H1 (cell line): ENCODE measurements around the gene ADAM22. TPM values are rescaled to one million over a fixed set of nuclear protein-coding genes. Genes with fewer than 3 reads are reported as not detected.

Experiments used
- CTCF ChIA-PET: fragments of 300-600 bp; sonication (Branson Sonifier 250); formaldehyde crosslinking; loops from one replicate; lab custom pipeline; 2021; ENCODE audit not compliant: partially characterized antibody; lab: Charles Lee
- POLR2A ChIA-PET: fragments of 300-600 bp; sonication (Branson Sonifier 250); formaldehyde crosslinking; loops from one replicate; lab custom pipeline; 2021; ENCODE audit warnings: inconsistent platforms; ENCODE audit not compliant: partially characterized antibody; lab: Charles Lee
- DNase-seq, 2 experiments: peaks; one replicate each; pipeline versions ENCODE4 v3.0.0 to v3.0.0-alpha.2; 2010 to 2022; ENCODE audit warnings: low spot score in 2 of 2, low read depth in 1 of 2, mixed read lengths in 1 of 2
- FAIRE-seq: peaks from 2 replicates; lab custom pipeline; 2011; peaks lifted over from hg19 to GRCh38; lab: Jason Lieb, UNC
- H2AFZ ChIP-seq: 2 replicates; pipeline ENCODE4 v1.8.1; 2012; ENCODE audit warnings: low read length, inconsistent platforms
- H2AK5ac ChIP-seq: 2 replicates; pipeline ENCODE4 v1.6.1; 2013; ENCODE audit warnings: low read depth, low read length
- H2BK120ac ChIP-seq: replicated peaks from 2 replicates; pipeline ENCODE3; 2013; ENCODE audit warnings: low read depth, low read length, inconsistent platforms
- H2BK12ac ChIP-seq: 2 replicates; pipeline ENCODE4 v1.6.1; 2013; ENCODE audit warnings: low read depth, low read length
- H2BK15ac ChIP-seq: 2 replicates; pipeline ENCODE4 v1.6.1; 2013; ENCODE audit warnings: low read length
- H2BK20ac ChIP-seq: 2 replicates; pipeline ENCODE4 v1.6.1; 2013; ENCODE audit warnings: low read length
- H2BK5ac ChIP-seq: 2 replicates; pipeline ENCODE4 v1.6.1; 2013; ENCODE audit warnings: low read depth, low read length
- H3K14ac ChIP-seq: 2 replicates; pipeline ENCODE4 v1.6.1; 2013; ENCODE audit warnings: inconsistent platforms; ENCODE audit not compliant: insufficient read length
- H3K18ac ChIP-seq: 2 replicates; pipeline ENCODE4 v1.6.1; 2013; ENCODE audit warnings: low read length; ENCODE audit errors: extremely low read depth
- H3K23ac ChIP-seq: 2 replicates; pipeline ENCODE4 v1.6.1; 2013; ENCODE audit warnings: inconsistent platforms; ENCODE audit not compliant: insufficient read length
- H3K23me2 ChIP-seq: 2 replicates; pipeline ENCODE4 v1.6.1; 2013; ENCODE audit warnings: low read depth, low read length
- H3K27ac ChIP-seq: 2 replicates; pipeline ENCODE4 v1.6.1; 2011; ENCODE audit warnings: low read depth, low read length, inconsistent platforms
- H3K27me3 ChIP-seq, 4 experiments: replicated peaks in 1 of 4; 1 replicate in 1 of 4; 2 replicates in 3 of 4; pipeline versions ENCODE4 v1.6.1 to v1.8.1; 2011 to 2013; ENCODE audit warnings: low read length in 3 of 4, mild to moderate bottlenecking in 3 of 4, inconsistent platforms in 2 of 4, mixed read lengths in 2 of 4, moderate library complexity in 1 of 4; ENCODE audit not compliant: control insufficient read depth in 3 of 4, insufficient read depth in 3 of 4; ENCODE audit errors: extremely low read depth in 1 of 4
- H3K36me3 ChIP-seq, 4 experiments: 2 replicates each; pipeline versions ENCODE4 v1.6.1 to v1.8.1; 2011 to 2013; ENCODE audit warnings: mild to moderate bottlenecking in 4 of 4, low read length in 3 of 4, moderate library complexity in 2 of 4, control low read depth in 1 of 4, inconsistent platforms in 1 of 4; ENCODE audit not compliant: insufficient read depth in 4 of 4, control insufficient read depth in 2 of 4
- H3K4ac ChIP-seq: replicated peaks from 2 replicates; pipeline ENCODE3; 2013; ENCODE audit warnings: low read length, low read depth, mixed read lengths, inconsistent platforms; ENCODE audit not compliant: insufficient read length
- H3K4me1 ChIP-seq, 4 experiments: replicated peaks in 1 of 4; 1 replicate in 1 of 4; 2 replicates in 3 of 4; pipeline versions ENCODE4 v1.6.1 to v1.8.1; 2011 to 2013; ENCODE audit warnings: low read length in 3 of 4, inconsistent platforms in 2 of 4, mixed read lengths in 1 of 4; ENCODE audit not compliant: insufficient read depth in 4 of 4, control insufficient read depth in 3 of 4
- H3K4me2 ChIP-seq, 2 experiments: 2 replicates each; pipeline versions ENCODE4 v1.6.1 to v1.8.1; 2011 to 2013; ENCODE audit warnings: low read depth in 2 of 2, low read length in 2 of 2, control low read depth in 1 of 2, inconsistent platforms in 1 of 2, mild to moderate bottlenecking in 1 of 2; ENCODE audit not compliant: insufficient read depth in 1 of 2
- H3K4me3 ChIP-seq, 4 experiments: fragments of 200-600, 300-600 bp in 1 of 4; sonication (generic), shearing (Covaris generic), sonication (Bioruptor Twin) in 1 of 4; 2 replicates each; pipeline versions ENCODE4 v1.5.1 to v1.8.1; 2011 to 2016; ENCODE audit warnings: low read length in 4 of 4, low read depth in 3 of 4, control low read depth in 2 of 4, inconsistent platforms in 2 of 4, mild to moderate bottlenecking in 2 of 4, mixed read lengths in 1 of 4, moderate library complexity in 1 of 4; ENCODE audit not compliant: insufficient read depth in 2 of 4; ENCODE audit errors: extremely low read depth in 1 of 4
- H3K56ac ChIP-seq: replicated peaks from 2 replicates; pipeline ENCODE3; 2013; ENCODE audit warnings: low read depth, mild to moderate bottlenecking, mixed read lengths, low read length, inconsistent platforms; ENCODE audit not compliant: insufficient read length
- H3K79me1 ChIP-seq: 2 replicates; pipeline ENCODE4 v1.6.1; 2013; ENCODE audit warnings: low read depth, low read length, control low read depth
- H3K79me2 ChIP-seq, 2 experiments: 2 replicates each; pipeline versions ENCODE4 v1.6.1 to v1.8.1; 2012 to 2013; ENCODE audit warnings: low read length in 2 of 2, mild to moderate bottlenecking in 2 of 2, inconsistent platforms in 1 of 2; ENCODE audit not compliant: insufficient read depth in 2 of 2, control insufficient read depth in 1 of 2
- H3K9ac ChIP-seq, 4 experiments: replicated peaks in 1 of 4; 1 replicate in 1 of 4; 2 replicates in 3 of 4; pipeline versions ENCODE4 v1.6.1 to v1.8.1; 2011 to 2013; ENCODE audit warnings: low read depth in 3 of 4, low read length in 3 of 4, control low read depth in 2 of 4, mild to moderate bottlenecking in 2 of 4, moderate library complexity in 2 of 4, inconsistent platforms in 1 of 4; ENCODE audit errors: extremely low read depth in 1 of 4
- H3K9me3 ChIP-seq, 2 experiments: 2 replicates each; pipeline versions ENCODE4 v1.6.1 to v1.8.1; 2012 to 2013; ENCODE audit warnings: mild to moderate bottlenecking in 2 of 2, moderate library complexity in 2 of 2, control low read depth in 1 of 2, inconsistent platforms in 1 of 2, low read depth in 1 of 2, low read length in 1 of 2, mixed read lengths in 1 of 2; ENCODE audit not compliant: insufficient read depth in 2 of 2
- H4K20me1 ChIP-seq, 2 experiments: replicated peaks in 1 of 2; 2 replicates each; pipeline versions ENCODE3 to v1.8.1; 2011 to 2013; ENCODE audit warnings: inconsistent platforms in 2 of 2, low read length in 2 of 2, mild to moderate bottlenecking in 1 of 2; ENCODE audit not compliant: insufficient read depth in 2 of 2, control insufficient read depth in 1 of 2
- H4K5ac ChIP-seq: 2 replicates; pipeline ENCODE4 v1.6.1; 2013; ENCODE audit warnings: low read length, low read depth, mixed read lengths, inconsistent platforms; ENCODE audit not compliant: insufficient read length
- H4K8ac ChIP-seq: 2 replicates; pipeline ENCODE4 v1.8.0; 2013; ENCODE audit warnings: mild to moderate bottlenecking, moderate library complexity, low read length, inconsistent platforms; ENCODE audit not compliant: insufficient read depth; ENCODE audit errors: extremely low read depth
- H4K91ac ChIP-seq: replicated peaks from 2 replicates; pipeline ENCODE3; 2013; ENCODE audit warnings: low read length, mixed read lengths, inconsistent platforms; ENCODE audit not compliant: insufficient read length
- ATF2 ChIP-seq: IDR thresholded peaks from 2 replicates; pipeline ENCODE4 v1.6.1; 2012; ENCODE audit warnings: low read length, inconsistent platforms
- CREB1 ChIP-seq: IDR thresholded peaks from 2 replicates; pipeline ENCODE4 v1.6.1; 2012; ENCODE audit warnings: inconsistent platforms
- CTCF ChIP-seq, 3 experiments: IDR thresholded peaks; 1 replicate in 2 of 3; 2 replicates in 1 of 3; pipeline versions ENCODE4 v1.5.1 to v1.6.1; 2011; ENCODE audit warnings: low read length in 3 of 3, mild to moderate bottlenecking in 3 of 3, inconsistent platforms in 2 of 3, low read depth in 1 of 3, moderate library complexity in 1 of 3; ENCODE audit not compliant: insufficient read depth in 1 of 3; ENCODE audit errors: control extremely low read depth in 1 of 3
- EP300 ChIP-seq, 2 experiments: IDR thresholded peaks; 1 replicate in 1 of 2; 2 replicates in 1 of 2; pipeline ENCODE4 v1.6.1; 2011 to 2012; ENCODE audit warnings: low read depth in 2 of 2, low read length in 2 of 2, mild to moderate bottlenecking in 2 of 2, borderline replicate concordance in 1 of 2, inconsistent platforms in 1 of 2, moderate library complexity in 1 of 2
- FOSL1 ChIP-seq: IDR thresholded peaks from 2 replicates; pipeline ENCODE4 v1.6.1; 2011; ENCODE audit warnings: mild to moderate bottlenecking, low read depth, low read length, moderate library complexity; ENCODE audit not compliant: insufficient read depth
- JUN ChIP-seq: IDR thresholded peaks from 2 replicates; pipeline ENCODE4 v1.6.1; 2011; ENCODE audit warnings: low read depth, mild to moderate bottlenecking, improper control_type of control experiment, low read length
- POLR2A ChIP-seq, 2 experiments: IDR thresholded peaks; 1 replicate in 1 of 2; 2 replicates in 1 of 2; pipeline ENCODE4 v1.6.1; 2011; ENCODE audit warnings: low read depth in 2 of 2, low read length in 2 of 2, mild to moderate bottlenecking in 2 of 2; ENCODE audit errors: control extremely low read depth in 1 of 2
- SAP30 ChIP-seq: fragments of 300-600 bp; sonication (generic); IDR thresholded peaks from 2 replicates; pipeline ENCODE4 v1.7.1; 2012; ENCODE audit warnings: low read length, moderate library complexity, mild to moderate bottlenecking, inconsistent platforms; ENCODE audit not compliant: insufficient read depth, insufficient replicate concordance
- TAF7 ChIP-seq: optimal IDR thresholded peaks from 2 replicates; pipeline ENCODE3; 2011; ENCODE audit warnings: low read depth, mild to moderate bottlenecking, inconsistent platforms, low read length, moderate library complexity, borderline replicate concordance
- WGBS, 2 experiments: shearing (Covaris generic) in 1 of 2; methylation state at CpG; one replicate each; pipeline versions ENCODE4 v1.1.6 to v1.1.7; 2013 to 2015; ENCODE audit warnings: low lambda C conversion rate in 2 of 2, mixed read lengths in 2 of 2, inconsistent platforms in 1 of 2, low coverage in 1 of 2, missing lambda C conversion rate in 1 of 2; ENCODE audit not compliant: insufficient replicate concordance in 2 of 2, insufficient coverage in 1 of 2, insufficient read length in 1 of 2; ENCODE audit errors: extremely low coverage in 1 of 2, missing lambda C conversion rate in 1 of 2; 5-methylcytosine and 5-hydroxymethylcytosine counted together
- polyA plus RNA-seq, 7 experiments: library from polyadenylated mRNA; depleted of rRNA in 3 of 7; stranded (reverse) in 5 of 7; unstranded in 2 of 7; fragments of >200 nt in 5 of 7; fragments of 200-250 nt in 2 of 7; gene quantifications; 1 replicate in 5 of 7; 2 replicates in 1 of 7; 4 replicates in 1 of 7; pipeline versions ENCODE4 v1.2.1 to v1.2.3, GENCODE V29; 2011 to 2013; ENCODE audit warnings: missing spikeins in 2 of 7, mixed read lengths in 2 of 7
- total RNA-seq: library from RNA; stranded (reverse); fragmentation: NEBNext Ultra II Directional; extraction: Animal tissue kit (Norgen Biotek cat#: 25700); gene quantifications from 2 replicates; pipeline ENCODE4 v1.2.1, GENCODE V29; 2021

Gene ADAM22
- total and polyA plus RNA-seq, 2 of the 8 experiments (the other 6 are each of a cell fraction or from before 2014, with no cell fraction given): 4.6 to 21.4 TPM

GRCh38 chr7:88156356-88156755, 222.3 kb downstream of the ADAM22 start:
- Histone ChIP-seq H4K5ac (no peak overlapping the region), H3K23me2 (no peaks in the 10 kb centered on the region), H3K36me3 (no peaks in the 10 kb centered on the region; a peak in 2 of 8 replicates), H3K56ac (no peak overlapping the region), H3K27ac (no peak overlapping the region), H2AK5ac (no peak overlapping the region), H3K4me3 (no peak overlapping the region), H2BK5ac (no peak overlapping the region), H3K18ac (no peak overlapping the region), H3K4me2 (no peak overlapping the region), H3K9me3 (peaks cover 0 to 7% of the 10 kb centered on the region in 2 experiments; a peak in 1 of 4 replicates), H4K8ac (no peak overlapping the region), H3K79me2 (no peaks in the 10 kb centered on the region), H3K4ac (no peak overlapping the region), H2BK15ac (no peak overlapping the region), H3K79me1 (no peaks in the 10 kb centered on the region), H4K20me1 (no peaks in the 10 kb centered on the region), H3K9ac (no peak overlapping the region), H2BK120ac (no peak overlapping the region), H3K27me3 (no peaks in the 10 kb centered on the region), H3K14ac (no peak overlapping the region), H3K4me1 (peaks cover 0 to 4% (median 1%) of the 10 kb centered on the region in 4 experiments; a peak in 2 of 7 replicates), H2BK12ac (no peak overlapping the region), H2BK20ac (no peak overlapping the region), H2AFZ (no peak overlapping the region), H3K23ac (no peak overlapping the region), H4K91ac (no peak overlapping the region)
- no peak for DNase-seq
- whole genome bisulfite sequencing, 2 experiments: 86% methylated on average over 1 of the region's 1 CpG; no CpG with 5 or more reads in 1 of the 2 experiments
- POLR2A ChIA-PET: no interaction called here
- no peak for FAIRE-seq
- CTCF ChIA-PET: no interaction called here
- no peak for TF ChIP-seq CTCF (IDR thresholded peaks at IDR 0.05; ENCODE audit: control extremely low read depth in 1 of 3, insufficient read depth in 1 of 3, low read depth in 1 of 3, low read length in 3 of 3)
- TF ChIP-seq POLR2A (IDR thresholded peaks at IDR 0.05; ENCODE audit: control extremely low read depth in 1 of 2, low read depth in 2 of 2, low read length in 2 of 2): no peak
- TF ChIP-seq TAF7: no peak
- TF ChIP-seq CREB1: no peak
- no peak for TF ChIP-seq SAP30
- no peak for TF ChIP-seq FOSL1
- TF ChIP-seq EP300 (IDR thresholded peaks at IDR 0.05; ENCODE audit: borderline replicate concordance in 1 of 2, low read depth in 2 of 2, low read length in 2 of 2): no peak
- TF ChIP-seq ATF2: no peak
- no peak for TF ChIP-seq JUN
